HG02885 (cell line): Measurements from ENCODE around the gene ETV4.

Experiments
- ATAC-seq: cut with Tn5 transposase; IDR thresholded peaks from one replicate; pipeline ENCODE4 v1.9.1; 2021; ENCODE audit warnings: mild to moderate bottlenecking; ENCODE audit not compliant: unreplicated experiment, poor library complexity

The ETV4 gene

GRCh38 chr17:43573579-43574321, 27.6 kb upstream of the ETV4 start:
- no peak for ATAC-seq

GRCh38 chr17:43572368-43572980, 26.3 kb upstream of the ETV4 start:
- ATAC-seq, result no peak

- ATAC-seq, result no peak
These were observed 24.4 kb upstream of the ETV4 start for GRCh38 chr17:43570518-43570928.

GRCh38 chr17:43568506-43569082, 22.5 kb upstream of the ETV4 start:
- ATAC-seq, result no peak

GRCh38 chr17:43563600-43564594, 17.8 kb upstream of the ETV4 start:
- no peak for ATAC-seq

- ATAC-seq, result no peak
These were observed 16.8 kb upstream of the ETV4 start for GRCh38 chr17:43562679-43563599.

- ATAC-seq, result no peak
These were observed 14.6 kb upstream of the ETV4 start for GRCh38 chr17:43560461-43561427.

- ATAC-seq, result no peak
These were observed 13.1 kb upstream of the ETV4 start for GRCh38 chr17:43559161-43559816.

- no peak for ATAC-seq
These were observed 12.6 kb upstream of the ETV4 start for GRCh38 chr17:43558805-43559160.

- no peak for ATAC-seq
These were observed 10.2 kb upstream of the ETV4 start for GRCh38 chr17:43556292-43556691.

- ATAC-seq, result no peak
These were observed 8.7 kb upstream of the ETV4 start for GRCh38 chr17:43554857-43555256.

GRCh38 chr17:43553573-43553972, 7.4 kb upstream of the ETV4 start:
- no peak for ATAC-seq

- ATAC-seq, result no peak
These were observed 6.2 kb upstream of the ETV4 start for GRCh38 chr17:43552229-43552837.

GRCh38 chr17:43550754-43551153, 4.6 kb upstream of the ETV4 start:
- no peak for ATAC-seq

- ATAC-seq, result no peak
These were observed 3.4 kb upstream of the ETV4 start for GRCh38 chr17:43549496-43549895.

- ATAC-seq, result no peak
These were observed 2.7 kb upstream of the ETV4 start for GRCh38 chr17:43548689-43549379.

- ATAC-seq, result no peak
These were observed 1.6 kb upstream of the ETV4 start for GRCh38 chr17:43547659-43548256.
